GM23248 (cell line): ENCODE data around the gene CHST3. TPM values are rescaled to one million over a fixed set of nuclear protein-coding genes. Genes with fewer than 3 reads are reported as not detected.
A peak's percentile ranks its signal among the peaks of the same experiment; 100 is the strongest.
"Not testable (repeated sequence)": the region's sequence is repeated elsewhere in the genome, so short reads cannot be mapped to it uniquely, and the experiment has no call there.

Experiments used
- DNase-seq: peaks from one replicate; pipeline ENCODE4 v3.0.0-alpha.2; 2015
- H2AFZ ChIP-seq: fragments of 200-600 bp; sonication (generic); 2 replicates; pipeline ENCODE4 v1.6.1; 2016; ENCODE audit warnings: antibody characterized with exemption
- H3F3A ChIP-seq: fragments of 200-600 bp; sonication (generic); 2 replicates; pipeline ENCODE4 v1.6.1; 2016; ENCODE audit warnings: mild to moderate bottlenecking, antibody characterized with exemption, mixed run types; ENCODE audit not compliant: insufficient read depth
- H3K27ac ChIP-seq: fragments of 200-600 bp; sonication (generic); 2 replicates; pipeline ENCODE4 v1.5.1; 2016; ENCODE audit warnings: mild to moderate bottlenecking
- H3K27me3 ChIP-seq: fragments of 200-600 bp; sonication (generic); replicated peaks from 2 replicates; pipeline ENCODE4 v1.6.1; 2016; ENCODE audit warnings: mild to moderate bottlenecking; ENCODE audit not compliant: insufficient read depth
- H3K36me3 ChIP-seq: fragments of 200-600 bp; sonication (generic); 2 replicates; pipeline ENCODE4 v1.6.1; 2016; ENCODE audit warnings: low read depth, mild to moderate bottlenecking
- H3K4me1 ChIP-seq: fragments of 200-600 bp; sonication (generic); 2 replicates; pipeline ENCODE4 v1.6.1; 2016; ENCODE audit warnings: mild to moderate bottlenecking; ENCODE audit not compliant: insufficient read depth
- H3K4me2 ChIP-seq: fragments of 200-600 bp; sonication (generic); one replicate; pipeline ENCODE4 v1.6.1; 2016; ENCODE audit warnings: mild to moderate bottlenecking; ENCODE audit not compliant: unreplicated experiment
- H3K4me3 ChIP-seq: fragments of 200-600 bp; sonication (generic); 2 replicates; pipeline ENCODE4 v1.5.1; 2016; ENCODE audit warnings: mild to moderate bottlenecking
- H3K79me2 ChIP-seq: fragments of 200-600 bp; sonication (generic); 2 replicates; pipeline ENCODE4 v1.6.1; 2016; ENCODE audit warnings: mild to moderate bottlenecking; ENCODE audit not compliant: insufficient read depth
- H3K9ac ChIP-seq: fragments of 200-600 bp; sonication (generic); 2 replicates; pipeline ENCODE4 v1.6.1; 2016; ENCODE audit warnings: mild to moderate bottlenecking
- H3K9me2 ChIP-seq: fragments of 200-600 bp; sonication (generic); 2 replicates; pipeline ENCODE4 v1.6.1; 2016; ENCODE audit warnings: mixed run types, mild to moderate bottlenecking, moderate library complexity; ENCODE audit not compliant: insufficient read depth
- H3K9me3 ChIP-seq: fragments of 200-600 bp; sonication (generic); one replicate; pipeline ENCODE4 v1.6.1; 2017; ENCODE audit warnings: low read depth
- H4K20me1 ChIP-seq: fragments of 200-600 bp; sonication (generic); 2 replicates; pipeline ENCODE4 v1.6.0; 2016; ENCODE audit not compliant: insufficient read depth
- EZH2 ChIP-seq: fragments of 200-600 bp; sonication (generic); IDR thresholded peaks from 2 replicates; pipeline ENCODE4 v1.6.1; 2018; ENCODE audit warnings: antibody characterized with exemption, mild to moderate bottlenecking; ENCODE audit not compliant: insufficient read depth, poor library complexity, severe bottlenecking
- EZH2phosphoT487 ChIP-seq: fragments of 200-600 bp; sonication (generic); IDR thresholded peaks from 2 replicates; pipeline ENCODE4 v1.6.1; 2018; ENCODE audit warnings: antibody characterized with exemption, moderate library complexity, mild to moderate bottlenecking, low read depth; ENCODE audit not compliant: insufficient read depth
- WGBS, 2 experiments: methylation state at CpG; one replicate each; pipeline ENCODE4 v1.1.6; 2015 to 2017; ENCODE audit warnings: low lambda C conversion rate in 2 of 2, low coverage in 1 of 2; ENCODE audit errors: missing lambda C conversion rate in 2 of 2; 5-methylcytosine and 5-hydroxymethylcytosine counted together
- in situ Hi-C: fragments of 300-500 bp; cut with MboI; formaldehyde crosslinking; loops from 2 replicates; pipeline ENCODE4 v1.15.0; 2020
- polyA plus RNA-seq: library from polyadenylated mRNA; unstranded; fragments of >200 nt; fragmentation: Nextera tagmentation; extraction: Ambion mirVana; gene quantifications from 2 replicates; pipeline ENCODE4 v1.2.1, GENCODE V29; 2016
- total RNA-seq: library from RNA; depleted of rRNA; stranded (reverse); fragments of >200 nt; shearing (Covaris generic); gene quantifications from 2 replicates; pipeline ENCODE4 v1.2.3, GENCODE V29; 2014

The CHST3 gene
- total and polyA plus RNA-seq, 2 experiments from 2014 or later: 10.7 to 42.2 TPM

GRCh38 chr10:71975087-71975870, 11.1 kb downstream of the CHST3 start:
- no peak for TF ChIP-seq EZH2phosphoT487
- TF ChIP-seq EZH2: no peak
- Histone ChIP-seq H3K27ac (peak overlapping the region; percentile 90), H3K4me2 (peak overlapping the region; percentile 69), H3K9ac (peak overlapping the region; percentile 61), H2AFZ (no peak overlapping the region), H3F3A (peaks cover 67% of the 10 kb centered on the region), H3K4me1 (peaks cover 78% of the 10 kb centered on the region), H3K27me3 (no peaks in the 10 kb centered on the region), H3K79me2 (peaks cover 80% of the 10 kb centered on the region), H3K36me3 (no peaks in the 10 kb centered on the region), H4K20me1 (no peaks in the 10 kb centered on the region), H3K9me3 (no peaks in the 10 kb centered on the region), H3K9me2 (no peaks in the 10 kb centered on the region), H3K4me3 (peak overlapping the region; percentile 31; the same call in 1 of the 2 replicates)
- in situ Hi-C loops: no loop called here
- WGBS, 2 experiments: 13 to 21% methylated on average over 14 to 15 of the region's 15 CpGs
- peak; percentile 71 for DNase-seq

GRCh38 chr10:71975871-71976725, 11.9 kb downstream of the CHST3 start:
- H3K9ac ChIP-seq: peak overlapping the region; percentile 61
- H2AFZ ChIP-seq: no peak overlapping the region
- H3K27ac ChIP-seq: peak overlapping the region; percentile 90
- TF ChIP-seq EZH2phosphoT487 (no peak), EZH2 (no peak)
- peak overlapping the region; percentile 69 for H3K4me2 ChIP-seq
- H3K27me3 ChIP-seq: no peaks in the 10 kb centered on the region
- peaks cover 78% of the 10 kb centered on the region for H3K4me1 ChIP-seq
- peak; percentile 89 for DNase-seq
- H4K20me1 ChIP-seq: no peaks in the 10 kb centered on the region
- peak overlapping the region; percentile 31 for H3K4me3 ChIP-seq
- H3K79me2 ChIP-seq: peaks cover 80% of the 10 kb centered on the region
- in situ Hi-C loops: no loop called here
- H3K36me3 ChIP-seq: no peaks in the 10 kb centered on the region
- peaks cover 76% of the 10 kb centered on the region for H3F3A ChIP-seq
- H3K9me3 ChIP-seq: no peaks in the 10 kb centered on the region
- no peaks in the 10 kb centered on the region for H3K9me2 ChIP-seq
- 13 to 20% methylated on average over 12 of the region's 12 CpGs for WGBS, 2 experiments

GRCh38 chr10:71977614-71977903, 13.4 kb downstream of the CHST3 start:
- H3K4me2 ChIP-seq, H3K9me3 ChIP-seq, H3K9ac ChIP-seq, H4K20me1 ChIP-seq, DNase-seq, in situ Hi-C loops, H3K9me2 ChIP-seq, H2AFZ ChIP-seq, H3K27me3 ChIP-seq, H3K4me3 ChIP-seq, H3K36me3 ChIP-seq: not testable (repeated sequence)
- H3K79me2 ChIP-seq: peaks cover 80% of the 10 kb centered on the region
- H3K27ac ChIP-seq: peak overlapping the region; percentile 90
- 97 to 100% methylated on average over 1 of the region's 1 CpG for WGBS, 2 experiments
- H3F3A ChIP-seq: peaks cover 88% of the 10 kb centered on the region
- peaks cover 83% of the 10 kb centered on the region for H3K4me1 ChIP-seq

GRCh38 chr10:71978476-71978875, 14.3 kb downstream of the CHST3 start:
- H3K9me2 ChIP-seq: no peaks in the 10 kb centered on the region
- no peak overlapping the region for H3K4me2 ChIP-seq
- H3K4me3 ChIP-seq: no peak overlapping the region
- DNase-seq: no peak
- peaks cover 74% of the 10 kb centered on the region for H3K4me1 ChIP-seq
- in situ Hi-C loops: no loop called here
- H3K27me3 ChIP-seq: no peaks in the 10 kb centered on the region
- peaks cover 80% of the 10 kb centered on the region for H3K79me2 ChIP-seq
- no peak overlapping the region for H3K9ac ChIP-seq
- H3K36me3 ChIP-seq: 0 out of 2 replicates have a peak, but pooled peaks cover 5% of the 10 kb centered on the region
- H4K20me1 ChIP-seq: 0 out of 2 replicates have a peak, but pooled peaks cover 4% of the 10 kb centered on the region
- peaks cover 86% of the 10 kb centered on the region for H3F3A ChIP-seq
- no peak for TF ChIP-seq EZH2
- no peak for TF ChIP-seq EZH2phosphoT487
- no peaks in the 10 kb centered on the region for H3K9me3 ChIP-seq
- no peak overlapping the region for H3K27ac ChIP-seq
- 90 to 91% methylated on average over 7 of the region's 7 CpGs for WGBS, 2 experiments
- no peak overlapping the region for H2AFZ ChIP-seq
